ENCODE data around the gene RAPGEF2.
"Not testable (repeated sequence)": the region's sequence is repeated elsewhere in the genome, so short reads cannot be mapped to it uniquely, and the experiment has no call there.

DNA sequence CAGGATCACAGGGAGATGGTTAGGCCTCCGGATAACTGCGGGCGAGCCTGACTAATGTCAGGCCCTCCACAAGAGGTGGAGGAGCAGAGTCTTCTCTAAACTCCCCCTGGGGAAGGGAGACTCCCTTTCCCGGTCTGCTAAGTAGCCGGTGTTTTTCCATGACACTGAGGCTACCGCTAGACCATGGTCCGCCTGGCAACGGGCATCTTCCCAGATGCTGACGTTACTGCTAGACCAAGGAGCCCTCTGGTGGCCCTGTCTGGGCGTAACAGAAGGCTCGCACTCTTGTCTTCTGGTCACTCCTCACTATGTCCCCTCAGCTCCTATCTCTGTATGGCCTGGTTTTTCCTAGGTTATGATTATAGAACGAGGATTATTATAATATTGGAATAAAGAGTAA is 213.0 kb downstream of the RAPGEF2 start:
- TF ChIP-seq, protein P1, sequence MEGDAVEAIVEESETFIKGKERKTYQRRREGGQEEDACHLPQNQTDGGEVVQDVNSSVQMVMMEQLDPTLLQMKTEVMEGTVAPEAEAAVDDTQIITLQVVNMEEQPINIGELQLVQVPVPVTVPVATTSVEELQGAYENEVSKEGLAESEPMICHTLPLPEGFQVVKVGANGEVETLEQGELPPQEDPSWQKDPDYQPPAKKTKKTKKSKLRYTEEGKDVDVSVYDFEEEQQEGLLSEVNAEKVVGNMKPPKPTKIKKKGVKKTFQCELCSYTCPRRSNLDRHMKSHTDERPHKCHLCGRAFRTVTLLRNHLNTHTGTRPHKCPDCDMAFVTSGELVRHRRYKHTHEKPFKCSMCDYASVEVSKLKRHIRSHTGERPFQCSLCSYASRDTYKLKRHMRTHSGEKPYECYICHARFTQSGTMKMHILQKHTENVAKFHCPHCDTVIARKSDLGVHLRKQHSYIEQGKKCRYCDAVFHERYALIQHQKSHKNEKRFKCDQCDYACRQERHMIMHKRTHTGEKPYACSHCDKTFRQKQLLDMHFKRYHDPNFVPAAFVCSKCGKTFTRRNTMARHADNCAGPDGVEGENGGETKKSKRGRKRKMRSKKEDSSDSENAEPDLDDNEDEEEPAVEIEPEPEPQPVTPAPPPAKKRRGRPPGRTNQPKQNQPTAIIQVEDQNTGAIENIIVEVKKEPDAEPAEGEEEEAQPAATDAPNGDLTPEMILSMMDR (IDR thresholded peaks at IDR 0.05) = not testable (repeated sequence)
- TF ChIP-seq POLR2A, POLR2AphosphoS5 (IDR thresholded peaks at IDR 0.05): not testable (repeated sequence)

Measured in stomach (tissue), 4 donors.